Kasumi-1 (cell line): ENCODE results near the gene SREK1.
"Not testable (repeated sequence)": the region's sequence is repeated elsewhere in the genome, so short reads cannot be mapped to it uniquely, and the experiment has no call there.

Experiments
- DNase-seq, 2 experiments: peaks; one replicate each; lab custom pipeline; 2025; lab: John Stamatoyannopoulos, UW

Gene SREK1

GRCh38 chr5:66222896-66223295, 78.8 kb downstream of the SREK1 start:
- not testable (repeated sequence) for DNase-seq

DNA sequence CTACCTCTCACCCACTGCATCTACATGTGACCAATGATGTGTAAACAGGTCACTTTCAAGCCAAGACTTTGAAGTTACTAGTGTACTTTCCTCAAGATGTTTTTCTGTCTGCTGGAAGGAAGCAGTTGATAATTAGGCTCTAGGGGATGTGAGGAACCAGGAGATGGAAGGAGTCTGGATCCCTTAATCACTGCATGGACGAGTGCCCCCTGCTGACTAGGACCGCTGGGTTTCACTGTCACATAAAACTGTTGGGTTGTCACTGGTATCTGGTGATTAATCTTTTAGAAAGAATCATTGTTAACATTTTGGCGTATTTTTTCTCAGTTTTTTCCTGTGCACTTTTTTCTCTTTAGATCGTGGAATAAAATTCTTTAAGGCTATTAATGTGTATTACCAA, 79.5 kb downstream of the SREK1 start:
- DNase-seq, result no peak

GRCh38 chr5:66224274-66224673, 80.2 kb downstream of the SREK1 start:
- DNase-seq, result no peak

- no peak for DNase-seq
Observed at GRCh38 chr5:66224773-66225553, 80.9 kb downstream of the SREK1 start.

DNA sequence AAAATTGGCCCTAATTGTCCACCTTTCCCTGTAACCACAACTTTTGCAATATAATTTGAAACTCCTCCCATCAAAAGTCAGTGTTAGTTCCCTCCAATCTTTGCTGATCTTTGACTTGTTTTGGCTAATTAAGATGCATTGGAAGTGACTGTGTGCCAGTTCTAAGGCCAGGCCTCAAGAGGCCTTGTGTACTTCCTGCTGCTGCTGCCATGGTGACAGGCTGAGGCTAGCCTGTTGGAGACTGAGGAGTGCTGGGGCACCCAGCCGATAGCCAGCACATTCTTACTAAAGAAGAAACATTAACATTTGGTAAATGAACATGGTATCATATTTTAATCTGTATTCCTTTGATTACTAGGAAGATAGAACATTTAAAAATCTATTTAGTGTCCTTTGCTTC, 86.5 kb downstream of the SREK1 start:
- DNase-seq, result peak; percentile 12 to 24

GRCh38 chr5:66231508-66231907, 87.4 kb downstream of the SREK1 start:
- no peak for DNase-seq

DNA sequence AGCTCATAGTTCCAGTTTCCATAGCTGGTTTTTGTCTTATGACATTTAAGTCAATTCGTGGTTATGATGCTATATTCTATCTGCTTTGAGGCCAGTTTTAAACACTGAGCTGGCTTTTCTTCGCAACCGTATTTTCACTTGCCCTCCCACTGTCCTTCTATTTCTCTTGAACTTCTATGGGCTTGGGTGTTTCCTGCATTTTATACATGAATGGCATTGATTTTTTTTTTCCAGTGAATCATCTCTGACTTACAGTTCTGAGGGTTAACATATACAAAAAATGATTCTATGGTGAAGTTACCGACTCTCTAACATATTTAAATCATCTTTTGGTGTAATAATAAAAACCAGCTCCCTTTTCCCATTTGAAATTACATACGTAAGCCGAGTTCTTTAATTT, 88.2 kb downstream of the SREK1 start:
- DNase-seq, result no peak

- no peak for DNase-seq
Observed at GRCh38 chr5:66232706-66233445, 88.8 kb downstream of the SREK1 start.
